Mammary epithelial cell (primary cell): ENCODE measurements around the gene ASXL2.

Experiments
- CTCF ChIP-seq, 2 donors: IDR thresholded peaks in 1 of 2; conservative IDR thresholded peaks in 1 of 2; 2 replicates each; pipeline ENCODE4 v1.5.1; 2011 to 2012; ENCODE audit warnings: inconsistent platforms in 2 of 2, low read length in 2 of 2, mild to moderate bottlenecking in 2 of 2, control low read depth in 1 of 2, low read depth in 1 of 2; ENCODE audit not compliant: insufficient read depth in 1 of 2; ENCODE audit errors: extremely low read depth in 1 of 2
- EZH2 ChIP-seq: IDR thresholded peaks from 2 replicates; pipeline ENCODE4 v1.6.1; 2012; ENCODE audit warnings: low read length, inconsistent platforms, borderline replicate concordance

- no peak for TF ChIP-seq CTCF (conservative IDR thresholded peaks at IDR 0.05 in 1 of 2, IDR thresholded peaks at IDR 0.05 in 1 of 2; ENCODE audit: extremely low read depth in 1 of 2, insufficient read depth in 1 of 2, low read depth in 1 of 2, low read length in 2 of 2)
- no peak for TF ChIP-seq EZH2
Observed at GRCh38 chr2:25845843-25846505, 32.3 kb downstream of the ASXL2 start.
